ENCODE data around the gene AOPEP.
"Not testable (repeated sequence)": the region's sequence is repeated elsewhere in the genome, so short reads cannot be mapped to it uniquely, and the experiment has no call there.

AOPEP gene

DNA sequence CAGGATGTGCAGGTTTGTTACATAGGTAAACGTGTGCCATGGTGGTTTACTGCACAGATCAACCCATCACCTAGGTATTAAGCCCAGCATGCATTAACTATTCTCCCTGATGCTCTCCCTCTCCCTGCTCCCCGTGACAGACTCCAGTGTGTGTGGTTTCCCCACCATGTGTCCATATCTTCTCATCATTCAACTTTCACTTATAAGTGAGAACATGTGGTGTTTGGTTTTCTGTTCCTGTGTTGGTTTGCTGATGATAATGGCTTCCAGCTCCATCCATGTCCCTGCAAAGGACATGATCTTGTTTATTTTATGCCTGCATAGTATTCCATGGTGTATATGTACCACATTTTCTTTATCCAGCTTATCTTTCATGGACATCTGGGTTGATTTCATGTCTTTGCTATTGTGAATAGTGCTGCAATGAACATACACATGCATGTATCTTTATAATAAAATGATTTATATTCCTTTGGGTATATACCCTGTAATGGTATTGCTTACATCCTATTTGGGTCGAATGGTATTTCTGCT, 103.6 kb downstream of the AOPEP start:
- not testable (repeated sequence) for H3K27ac ChIP-seq (ENCODE audit: low read depth, low read length); H3K4me3 ChIP-seq (ENCODE audit: low read length); H3K9ac ChIP-seq (ENCODE audit: low read length); H3K27me3 ChIP-seq (ENCODE audit: control insufficient read depth, insufficient read depth, low read length); H3K36me3 ChIP-seq (ENCODE audit: control insufficient read depth, insufficient read depth, low read length); H3K4me1 ChIP-seq (ENCODE audit: control insufficient read depth, insufficient read depth, low read length)

DNA sequence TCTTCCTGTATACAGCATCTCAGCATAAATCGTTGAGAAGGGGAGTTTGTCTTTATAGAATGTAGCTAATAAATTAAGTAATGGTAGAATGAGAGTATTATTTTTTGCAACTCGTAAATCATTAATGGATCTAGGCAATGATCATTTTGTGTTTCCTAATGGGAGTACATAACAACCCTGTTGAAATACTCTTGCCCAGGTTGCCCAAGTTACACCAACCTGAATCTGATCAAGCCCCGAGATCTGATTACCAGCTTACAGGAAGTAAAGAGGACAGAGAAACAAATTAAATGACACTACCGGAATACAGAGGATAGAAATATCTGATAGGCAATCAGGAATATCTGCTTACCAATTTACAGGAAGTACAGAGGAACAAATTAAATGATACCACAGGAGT, 107.3 kb downstream of the AOPEP start:
- H3K27me3 ChIP-seq (ENCODE audit: control insufficient read depth, insufficient read depth, low read length) = no peaks in the 10 kb centered on the region
- no peak overlapping the region for H3K27ac ChIP-seq (ENCODE audit: low read depth, low read length)
- no peaks in the 10 kb centered on the region for H3K36me3 ChIP-seq (ENCODE audit: control insufficient read depth, insufficient read depth, low read length)
- no peak overlapping the region for H3K9ac ChIP-seq (ENCODE audit: low read length)
- no peak overlapping the region for H3K4me3 ChIP-seq (ENCODE audit: low read length)
- no peaks in the 10 kb centered on the region for H3K4me1 ChIP-seq (ENCODE audit: control insufficient read depth, insufficient read depth, low read length)

DNA sequence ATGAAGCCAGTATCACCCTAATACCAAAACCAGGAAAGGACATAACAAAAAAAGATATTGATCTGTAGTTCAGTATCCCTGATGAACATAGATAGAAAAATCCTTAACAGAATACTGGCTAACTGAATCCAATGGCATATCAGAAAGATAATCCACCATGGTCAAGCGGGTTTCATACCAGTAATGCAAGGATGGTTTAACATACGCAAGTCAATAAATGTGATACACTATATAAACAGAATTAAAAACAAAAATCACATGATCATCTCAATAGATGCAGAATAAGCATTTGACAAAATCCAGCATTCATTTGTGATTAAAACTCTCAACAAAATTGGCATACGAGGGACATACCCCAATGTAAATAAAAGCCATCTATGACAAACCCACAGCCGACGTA, 110.9 kb downstream of the AOPEP start:
- no peak overlapping the region for H3K9ac ChIP-seq (ENCODE audit: low read length)

DNA sequence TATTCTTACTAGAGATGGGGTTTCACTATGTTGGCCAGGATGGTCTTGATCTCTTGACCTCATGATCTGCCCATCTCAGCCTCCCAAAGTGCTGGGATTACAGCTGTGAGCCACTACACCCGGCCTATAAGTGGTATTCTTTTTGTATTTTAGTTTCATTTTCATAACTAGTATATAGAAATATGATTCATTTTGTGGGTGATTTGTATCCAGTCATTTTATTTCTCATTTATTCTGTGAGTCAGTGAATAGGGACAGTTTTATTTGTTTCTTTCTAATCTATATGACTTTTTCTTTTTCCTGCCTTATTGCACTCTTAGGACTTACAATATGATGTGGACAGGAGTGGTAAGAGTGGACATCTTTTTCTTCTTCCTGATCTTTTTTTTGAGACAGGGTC, 112.9 kb downstream of the AOPEP start:
- Histone ChIP-seq H3K36me3 (ENCODE audit: control insufficient read depth, insufficient read depth, low read length) (no peaks in the 10 kb centered on the region), H3K27ac (ENCODE audit: low read depth, low read length) (no peak overlapping the region), H3K27me3 (ENCODE audit: control insufficient read depth, insufficient read depth, low read length) (no peaks in the 10 kb centered on the region), H3K4me3 (ENCODE audit: low read length) (no peak overlapping the region), H3K9ac (ENCODE audit: low read length) (no peak overlapping the region), H3K4me1 (ENCODE audit: control insufficient read depth, insufficient read depth, low read length) (no peaks in the 10 kb centered on the region)

More for the DNA sequence above, 110.9 kb downstream of the AOPEP start:
- no peaks in the 10 kb centered on the region for H3K36me3 ChIP-seq (ENCODE audit: control insufficient read depth, insufficient read depth, low read length)
- no peak overlapping the region for H3K4me3 ChIP-seq (ENCODE audit: low read length)
- H3K27ac ChIP-seq (ENCODE audit: low read depth, low read length) = no peak overlapping the region
- H3K4me1 ChIP-seq (ENCODE audit: control insufficient read depth, insufficient read depth, low read length) = no peaks in the 10 kb centered on the region
- no peaks in the 10 kb centered on the region for H3K27me3 ChIP-seq (ENCODE audit: control insufficient read depth, insufficient read depth, low read length)

DNA sequence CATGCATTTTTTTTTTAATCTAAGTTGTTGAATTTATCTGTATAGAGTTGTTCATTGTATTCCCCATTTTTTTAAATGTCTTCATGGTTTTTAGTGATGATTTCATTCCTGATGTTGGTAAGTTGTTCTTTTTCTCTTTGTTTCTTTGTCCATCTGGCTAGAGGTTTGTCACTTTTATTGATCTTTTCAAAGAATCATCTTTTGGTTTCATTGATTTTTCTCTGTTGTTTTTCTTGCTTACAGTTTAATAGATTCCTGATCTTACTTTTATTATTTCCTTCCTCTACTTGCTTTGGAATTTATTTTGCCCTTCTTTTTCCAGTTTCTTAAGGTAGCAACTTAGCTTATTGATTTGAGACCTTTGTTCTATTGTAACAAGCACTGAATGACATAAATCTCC, 114.2 kb downstream of the AOPEP start:
- H3K27ac ChIP-seq (ENCODE audit: low read depth, low read length) = no peak overlapping the region
- H3K36me3 ChIP-seq (ENCODE audit: control insufficient read depth, insufficient read depth, low read length) = no peaks in the 10 kb centered on the region
- H3K9ac ChIP-seq (ENCODE audit: low read length) = no peak overlapping the region
- no peaks in the 10 kb centered on the region for H3K4me1 ChIP-seq (ENCODE audit: control insufficient read depth, insufficient read depth, low read length)
- H3K4me3 ChIP-seq (ENCODE audit: low read length) = no peak overlapping the region
- no peaks in the 10 kb centered on the region for H3K27me3 ChIP-seq (ENCODE audit: control insufficient read depth, insufficient read depth, low read length)

DNA sequence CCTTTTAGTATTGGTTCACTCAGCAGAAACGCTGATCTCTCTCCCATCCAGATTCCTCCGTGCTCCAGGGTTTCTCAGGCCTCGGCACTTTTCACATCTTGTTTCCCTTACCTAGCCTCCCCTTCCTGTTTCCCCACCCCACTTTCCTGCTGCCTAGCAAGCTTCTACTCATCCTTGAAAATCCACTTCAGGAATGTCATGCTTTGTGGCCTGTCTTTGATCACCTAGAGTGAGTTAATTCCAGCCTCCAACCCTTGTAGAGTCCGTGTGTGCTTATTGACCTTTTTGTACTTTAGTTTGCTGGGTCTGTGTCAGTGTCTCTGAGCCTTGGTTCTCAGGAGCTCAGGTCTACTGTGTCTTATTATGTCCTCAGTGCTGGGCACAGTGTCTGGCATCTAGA, 116.6 kb downstream of the AOPEP start:
- Histone ChIP-seq H3K36me3 (ENCODE audit: control insufficient read depth, insufficient read depth, low read length) (no peaks in the 10 kb centered on the region), H3K9ac (ENCODE audit: low read length) (no peak overlapping the region), H3K27me3 (ENCODE audit: control insufficient read depth, insufficient read depth, low read length) (no peaks in the 10 kb centered on the region), H3K4me3 (ENCODE audit: low read length) (no peak overlapping the region), H3K4me1 (ENCODE audit: control insufficient read depth, insufficient read depth, low read length) (no peaks in the 10 kb centered on the region), H3K27ac (ENCODE audit: low read depth, low read length) (no peak overlapping the region)

DNA sequence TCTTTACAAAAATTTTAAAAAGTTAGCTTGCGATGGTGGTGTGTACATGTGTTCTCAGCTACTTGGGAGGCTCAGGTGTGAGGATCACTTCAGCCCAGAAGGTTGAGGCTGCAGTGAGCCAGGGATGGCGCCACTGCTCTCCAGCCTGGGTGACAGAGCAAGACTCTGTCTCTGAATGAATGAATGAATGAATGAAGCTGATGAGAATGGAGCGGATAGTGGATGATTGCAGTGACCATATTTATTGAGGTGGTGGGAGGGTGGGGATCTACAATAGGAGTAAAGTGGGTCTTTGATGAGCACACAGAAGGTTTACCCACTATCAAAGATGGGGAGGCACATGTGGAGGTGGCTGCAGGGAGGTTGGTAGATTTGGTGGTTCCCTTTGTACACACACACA, 120.2 kb downstream of the AOPEP start:
- Histone ChIP-seq H3K4me3 (ENCODE audit: low read length) (no peak overlapping the region), H3K9ac (ENCODE audit: low read length) (no peak overlapping the region), H3K4me1 (ENCODE audit: control insufficient read depth, insufficient read depth, low read length) (no peaks in the 10 kb centered on the region), H3K36me3 (ENCODE audit: control insufficient read depth, insufficient read depth, low read length) (no peaks in the 10 kb centered on the region), H3K27me3 (ENCODE audit: control insufficient read depth, insufficient read depth, low read length) (no peaks in the 10 kb centered on the region), H3K27ac (ENCODE audit: low read depth, low read length) (no peak overlapping the region)

DNA sequence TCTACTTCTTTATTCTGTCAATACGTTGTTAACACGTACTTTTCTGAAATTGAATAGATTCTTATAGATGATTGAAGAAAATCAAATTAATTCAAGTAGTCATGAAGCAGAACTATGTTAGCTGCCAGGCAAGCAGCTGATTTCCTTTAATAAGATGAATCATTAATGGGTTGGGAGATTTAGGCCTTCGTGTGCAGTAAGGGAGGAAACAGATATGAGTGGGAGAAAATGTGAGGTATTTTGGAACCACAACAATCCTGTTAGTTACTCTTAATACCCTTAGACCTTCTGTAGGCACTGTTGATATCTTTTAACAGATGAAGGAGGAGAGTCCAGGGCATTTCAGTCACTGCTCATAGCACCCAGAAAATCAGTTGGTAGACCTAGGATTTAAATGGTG, 121.0 kb downstream of the AOPEP start:
- Histone ChIP-seq H3K27me3 (ENCODE audit: control insufficient read depth, insufficient read depth, low read length) (no peaks in the 10 kb centered on the region), H3K4me3 (ENCODE audit: low read length) (no peak overlapping the region), H3K36me3 (ENCODE audit: control insufficient read depth, insufficient read depth, low read length) (no peaks in the 10 kb centered on the region), H3K9ac (ENCODE audit: low read length) (no peak overlapping the region), H3K27ac (ENCODE audit: low read depth, low read length) (no peak overlapping the region), H3K4me1 (ENCODE audit: control insufficient read depth, insufficient read depth, low read length) (no peaks in the 10 kb centered on the region)

DNA sequence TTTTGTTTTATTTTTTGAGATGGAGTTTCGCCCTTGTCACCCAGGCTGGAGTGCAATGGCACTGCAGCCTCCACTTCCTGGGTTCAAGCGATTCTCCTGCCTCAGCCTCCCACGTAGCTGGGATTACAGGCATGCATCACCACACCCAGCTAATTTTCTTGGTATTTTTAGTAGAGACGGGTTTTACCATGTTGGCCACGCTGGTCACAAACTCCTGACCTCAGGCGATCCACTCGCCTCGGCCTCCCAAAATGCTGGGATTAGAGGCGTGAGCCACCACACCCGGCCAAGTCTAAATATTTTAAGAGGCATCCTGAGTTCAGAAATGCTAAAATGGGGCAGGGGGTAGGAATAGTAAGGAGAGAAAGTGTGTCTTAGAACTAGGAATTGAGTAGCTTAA, 122.3 kb downstream of the AOPEP start:
- H3K27ac ChIP-seq (ENCODE audit: low read depth, low read length); H3K27me3 ChIP-seq (ENCODE audit: control insufficient read depth, insufficient read depth, low read length); H3K4me1 ChIP-seq (ENCODE audit: control insufficient read depth, insufficient read depth, low read length); H3K9ac ChIP-seq (ENCODE audit: low read length); H3K36me3 ChIP-seq (ENCODE audit: control insufficient read depth, insufficient read depth, low read length); H3K4me3 ChIP-seq (ENCODE audit: low read length): not testable (repeated sequence)

DNA sequence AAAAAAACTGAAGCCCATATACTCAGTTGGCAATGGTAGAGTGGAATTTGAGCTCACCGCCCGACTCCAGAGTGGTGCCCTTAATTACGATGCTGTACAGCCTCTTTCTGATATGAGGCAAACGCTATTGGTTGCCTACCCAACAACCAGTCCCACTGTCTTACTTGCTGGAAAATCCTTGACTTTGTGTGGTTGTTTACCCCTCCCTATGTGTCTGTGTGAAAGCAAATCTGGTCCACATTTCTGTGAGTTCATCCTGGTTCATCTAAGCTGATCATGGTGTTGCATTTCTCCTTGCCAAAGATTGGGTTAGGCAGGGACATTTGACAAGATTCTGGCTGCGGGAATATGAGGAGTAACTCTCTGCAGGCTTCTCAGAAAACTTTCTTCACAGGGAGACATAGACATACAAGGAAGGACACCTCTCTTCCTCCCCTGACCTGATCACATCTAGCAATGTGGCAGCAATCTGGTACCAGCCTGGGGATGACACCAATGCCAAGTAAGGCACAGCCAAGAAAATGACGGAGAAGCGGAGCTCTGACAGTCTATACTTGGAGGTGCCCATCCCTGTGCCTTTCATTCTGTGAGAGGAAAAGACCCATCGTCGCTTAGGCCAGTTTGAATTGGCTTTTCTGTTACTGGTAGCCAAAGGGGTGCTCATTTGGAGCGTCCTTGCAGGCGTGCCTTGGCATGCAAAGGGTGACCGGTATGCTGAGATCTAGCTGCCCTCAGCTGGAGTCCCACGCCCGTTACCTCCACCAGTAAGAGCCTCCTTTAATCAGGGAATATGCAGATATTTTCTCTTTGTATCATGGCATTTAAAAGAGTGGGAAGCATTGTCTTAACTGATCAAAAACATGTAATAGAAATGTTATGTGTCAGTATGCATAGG, 124.3 kb downstream of the AOPEP start:
- Histone ChIP-seq H3K27ac (ENCODE audit: low read depth, low read length) (no peak overlapping the region), H3K4me1 (ENCODE audit: control insufficient read depth, insufficient read depth, low read length) (no peaks in the 10 kb centered on the region), H3K36me3 (ENCODE audit: control insufficient read depth, insufficient read depth, low read length) (no peaks in the 10 kb centered on the region), H3K4me3 (ENCODE audit: low read length) (no peak overlapping the region), H3K9ac (ENCODE audit: low read length) (no peak overlapping the region), H3K27me3 (ENCODE audit: control insufficient read depth, insufficient read depth, low read length) (no peaks in the 10 kb centered on the region)

DNA sequence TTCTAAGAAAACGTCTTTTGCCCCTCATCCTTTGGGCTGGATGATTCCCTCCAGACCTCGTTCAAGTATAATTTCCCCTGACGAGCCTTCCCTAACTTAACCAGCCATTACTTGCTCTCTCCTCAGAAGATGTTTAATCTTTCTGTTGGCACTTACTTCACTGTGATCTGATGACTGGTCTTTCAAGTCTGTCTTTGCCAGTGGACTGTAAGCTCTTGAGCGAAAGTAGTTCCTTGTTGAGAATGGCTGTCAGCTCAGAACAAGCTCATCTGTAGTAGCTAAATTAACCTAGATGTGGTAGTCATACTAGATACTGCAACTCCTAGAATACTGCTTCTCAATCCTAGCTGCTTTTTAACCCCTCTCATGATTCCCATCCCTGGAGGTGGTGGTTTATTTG, 125.0 kb downstream of the AOPEP start:
- H3K9ac ChIP-seq (ENCODE audit: low read length) = no peak overlapping the region
- H3K4me1 ChIP-seq (ENCODE audit: control insufficient read depth, insufficient read depth, low read length) = no peaks in the 10 kb centered on the region
- no peaks in the 10 kb centered on the region for H3K36me3 ChIP-seq (ENCODE audit: control insufficient read depth, insufficient read depth, low read length)
- no peak overlapping the region for H3K4me3 ChIP-seq (ENCODE audit: low read length)
- H3K27ac ChIP-seq (ENCODE audit: low read depth, low read length) = no peak overlapping the region
- H3K27me3 ChIP-seq (ENCODE audit: control insufficient read depth, insufficient read depth, low read length) = no peaks in the 10 kb centered on the region

DNA sequence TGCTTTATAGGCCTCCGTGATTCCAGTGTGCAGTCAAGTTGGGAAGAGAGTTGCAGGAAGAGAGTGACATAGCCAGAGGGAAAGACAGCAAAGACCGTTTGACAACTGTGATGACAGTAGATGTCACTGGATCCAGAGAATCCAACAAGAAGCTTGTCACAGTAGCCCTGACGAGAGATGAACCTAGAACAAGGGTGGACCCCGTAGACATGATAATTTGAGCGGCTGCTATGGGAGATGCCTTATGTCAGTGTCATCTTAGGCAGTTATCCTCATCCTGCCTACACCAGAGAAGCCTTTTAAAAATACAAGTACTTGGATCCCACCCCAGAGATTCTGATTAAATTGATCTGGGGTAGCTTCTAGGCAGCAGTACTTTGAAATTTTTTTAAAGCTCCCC, 125.4 kb downstream of the AOPEP start:
- H3K4me1 ChIP-seq (ENCODE audit: control insufficient read depth, insufficient read depth, low read length) = no peaks in the 10 kb centered on the region
- no peak overlapping the region for H3K27ac ChIP-seq (ENCODE audit: low read depth, low read length)
- H3K9ac ChIP-seq (ENCODE audit: low read length) = no peak overlapping the region
- no peak overlapping the region for H3K4me3 ChIP-seq (ENCODE audit: low read length)
- no peaks in the 10 kb centered on the region for H3K27me3 ChIP-seq (ENCODE audit: control insufficient read depth, insufficient read depth, low read length)
- no peaks in the 10 kb centered on the region for H3K36me3 ChIP-seq (ENCODE audit: control insufficient read depth, insufficient read depth, low read length)

DNA sequence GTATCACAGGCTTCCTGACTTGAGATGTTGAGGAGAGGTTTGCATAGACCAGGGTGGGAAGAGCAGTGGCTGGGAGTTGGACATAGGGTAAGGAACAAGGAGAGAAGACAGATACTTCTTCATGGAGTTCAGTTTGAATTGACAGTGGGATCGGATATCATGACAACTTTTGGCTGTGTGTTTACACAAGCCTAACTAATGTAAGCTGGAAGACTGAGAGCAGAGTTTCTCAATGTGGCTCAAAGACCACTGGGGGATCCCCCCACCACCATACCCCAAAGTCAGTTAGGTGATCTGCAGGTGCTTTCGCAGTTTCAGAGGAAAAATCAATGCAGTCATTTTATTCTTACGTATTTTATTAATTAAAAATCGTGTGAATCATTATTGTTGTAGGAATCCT, 125.9 kb downstream of the AOPEP start:
- H3K36me3 ChIP-seq (ENCODE audit: control insufficient read depth, insufficient read depth, low read length) = no peaks in the 10 kb centered on the region
- H3K4me1 ChIP-seq (ENCODE audit: control insufficient read depth, insufficient read depth, low read length) = no peaks in the 10 kb centered on the region
- H3K27ac ChIP-seq (ENCODE audit: low read depth, low read length) = no peak overlapping the region
- H3K4me3 ChIP-seq (ENCODE audit: low read length) = no peak overlapping the region
- H3K9ac ChIP-seq (ENCODE audit: low read length) = no peak overlapping the region
- H3K27me3 ChIP-seq (ENCODE audit: control insufficient read depth, insufficient read depth, low read length) = no peaks in the 10 kb centered on the region

Data from rectal smooth muscle tissue (tissue), 1 donor.